ENCODE measurements around the gene TMUB2. TPM values are rescaled to one million over a fixed set of nuclear protein-coding genes. Genes with fewer than 3 reads are reported as not detected.

The TMUB2 gene
- total RNA-seq, 1 donor from 2014 or later: 38.8 TPM

- DNase-seq: no peak
- intact Hi-C loops (cut with DNase I): no loop called here
Measured at GRCh38 chr17:44174427-44174826, 12.3 kb upstream of the TMUB2 start.

DNA sequence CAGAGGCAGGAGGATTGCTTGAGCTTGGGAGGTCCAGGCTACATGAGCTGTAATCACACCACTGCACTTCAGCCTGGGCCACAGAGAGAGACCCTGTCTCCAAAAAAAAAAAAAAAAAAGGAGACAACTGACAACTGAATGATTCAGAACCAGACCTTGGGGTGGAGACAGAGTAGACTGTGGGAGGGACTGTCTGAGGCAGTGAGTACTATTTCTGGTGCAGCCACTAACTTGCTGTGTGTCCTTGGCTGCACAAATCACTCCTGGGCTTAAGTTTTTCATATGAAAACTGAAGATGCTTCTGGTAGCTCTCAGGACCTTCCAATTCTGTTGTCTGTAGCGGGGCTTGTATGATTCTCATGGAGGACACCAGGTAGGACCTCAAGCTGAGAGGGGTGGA, 10.5 kb upstream of the TMUB2 start:
- no peaks in the 10 kb centered on the region for H3K36me3 ChIP-seq
- H3K27ac ChIP-seq: no peak overlapping the region
- H3K9me3 ChIP-seq: no peaks in the 10 kb centered on the region
- ATAC-seq (no peak), DNase-seq (no peak)
- H3K4me3 ChIP-seq: no peak overlapping the region
- no peaks in the 10 kb centered on the region for H3K27me3 ChIP-seq
- intact Hi-C loops (cut with DNase I): no loop called here
- no peaks in the 10 kb centered on the region for H3K4me1 ChIP-seq
- TF ChIP-seq, protein P1, sequence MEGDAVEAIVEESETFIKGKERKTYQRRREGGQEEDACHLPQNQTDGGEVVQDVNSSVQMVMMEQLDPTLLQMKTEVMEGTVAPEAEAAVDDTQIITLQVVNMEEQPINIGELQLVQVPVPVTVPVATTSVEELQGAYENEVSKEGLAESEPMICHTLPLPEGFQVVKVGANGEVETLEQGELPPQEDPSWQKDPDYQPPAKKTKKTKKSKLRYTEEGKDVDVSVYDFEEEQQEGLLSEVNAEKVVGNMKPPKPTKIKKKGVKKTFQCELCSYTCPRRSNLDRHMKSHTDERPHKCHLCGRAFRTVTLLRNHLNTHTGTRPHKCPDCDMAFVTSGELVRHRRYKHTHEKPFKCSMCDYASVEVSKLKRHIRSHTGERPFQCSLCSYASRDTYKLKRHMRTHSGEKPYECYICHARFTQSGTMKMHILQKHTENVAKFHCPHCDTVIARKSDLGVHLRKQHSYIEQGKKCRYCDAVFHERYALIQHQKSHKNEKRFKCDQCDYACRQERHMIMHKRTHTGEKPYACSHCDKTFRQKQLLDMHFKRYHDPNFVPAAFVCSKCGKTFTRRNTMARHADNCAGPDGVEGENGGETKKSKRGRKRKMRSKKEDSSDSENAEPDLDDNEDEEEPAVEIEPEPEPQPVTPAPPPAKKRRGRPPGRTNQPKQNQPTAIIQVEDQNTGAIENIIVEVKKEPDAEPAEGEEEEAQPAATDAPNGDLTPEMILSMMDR (IDR thresholded peaks at IDR 0.05): no peak

More at GRCh38 chr17:44174427-44174826, 12.3 kb upstream of the TMUB2 start:
- Histone ChIP-seq H3K9me3 (no peaks in the 10 kb centered on the region), H3K27ac (no peak overlapping the region), H3K4me1 (peaks cover 8% of the 10 kb centered on the region), H3K27me3 (no peaks in the 10 kb centered on the region), H3K36me3 (no peaks in the 10 kb centered on the region), H3K4me3 (no peak overlapping the region)
- TF ChIP-seq, protein P1 (IDR thresholded peaks at IDR 0.05): no peak
- ATAC-seq: no peak

- H3K4me1 ChIP-seq: no peaks in the 10 kb centered on the region
- DNase-seq: no peak
- ATAC-seq: peak; percentile 44
- TF ChIP-seq, protein P1 (IDR thresholded peaks at IDR 0.05): no peak
- intact Hi-C loops (cut with DNase I): no loop called here
- H3K27me3 ChIP-seq: no peaks in the 10 kb centered on the region
- peaks cover 4% of the 10 kb centered on the region for H3K36me3 ChIP-seq
- no peaks in the 10 kb centered on the region for H3K9me3 ChIP-seq
- H3K27ac ChIP-seq: no peak overlapping the region
- no peak overlapping the region for H3K4me3 ChIP-seq
Measured at GRCh38 chr17:44176671-44177501, 9.9 kb upstream of the TMUB2 start.

- DNase-seq (no peak), ATAC-seq (peak; percentile 33)
- Histone ChIP-seq H3K4me3 (no peak overlapping the region), H3K4me1 (no peaks in the 10 kb centered on the region), H3K27me3 (no peaks in the 10 kb centered on the region), H3K9me3 (no peaks in the 10 kb centered on the region), H3K36me3 (peaks cover 12% of the 10 kb centered on the region), H3K27ac (no peak overlapping the region)
- intact Hi-C loops (cut with DNase I): no loop called here
- TF ChIP-seq, protein P1 (IDR thresholded peaks at IDR 0.05): no peak
Measured at GRCh38 chr17:44177640-44178039, 9.1 kb upstream of the TMUB2 start.

- ATAC-seq (peak; percentile 30), DNase-seq (no peak)
- Histone ChIP-seq H3K27me3 (no peaks in the 10 kb centered on the region), H3K4me3 (no peak overlapping the region), H3K4me1 (no peaks in the 10 kb centered on the region), H3K27ac (no peak overlapping the region), H3K36me3 (peaks cover 15% of the 10 kb centered on the region), H3K9me3 (no peaks in the 10 kb centered on the region)
- intact Hi-C loops (cut with DNase I): no loop called here
- TF ChIP-seq, protein P1 (IDR thresholded peaks at IDR 0.05): no peak
Measured at GRCh38 chr17:44178133-44178532, 8.6 kb upstream of the TMUB2 start.

Data from upper lobe of right lung (tissue), 1 donor.